Esophagus squamous epithelium (tissue), 5 donors: ENCODE data around the gene CLDN2. TPM values are rescaled to one million over a fixed set of nuclear protein-coding genes. Genes with fewer than 3 reads are reported as not detected.
A peak's percentile ranks its signal among the peaks of the same experiment; 100 is the strongest.

Experiments
- DNase-seq: peaks from one replicate; lab custom pipeline; 2025; lab: John Stamatoyannopoulos, UW
- H3K27ac ChIP-seq, 4 donors: fragments of 200-600 bp; sonication (generic); one replicate each; pipeline ENCODE4 v1.5.1; 2016 to 2019; ENCODE audit warnings: mild to moderate bottlenecking in 1 of 4
- H3K27me3 ChIP-seq, 4 donors: fragments of 200-600 bp; sonication (generic); 1 replicate in 3 of 4; 2 replicates in 1 of 4; pipeline versions ENCODE4 v1.5.1 to v1.6.0; 2017 to 2021; ENCODE audit warnings: antibody characterized with exemption in 1 of 4
- H3K36me3 ChIP-seq, 3 donors: fragments of 200-600 bp; sonication (generic); one replicate each; pipeline ENCODE4 v1.5.1; 2016 to 2019
- H3K4me1 ChIP-seq, 3 donors: fragments of 200-600 bp; sonication (generic); one replicate each; pipeline ENCODE4 v1.5.1; 2017 to 2019
- H3K4me3 ChIP-seq, 4 donors: fragments of 200-600 bp; sonication (generic); 1 replicate in 3 of 4; 2 replicates in 1 of 4; pipeline ENCODE4 v1.5.1; 2016 to 2019; ENCODE audit warnings: mild to moderate bottlenecking in 2 of 4, moderate library complexity in 1 of 4
- H3K9me3 ChIP-seq, 3 donors: fragments of 200-600 bp; sonication (generic); one replicate each; pipeline ENCODE4 v1.5.1; 2016 to 2019
- CTCF ChIP-seq, 6 experiments: fragments of 450-650 bp in 4 of 6; fragments of 200-600 bp in 2 of 6; sonication (generic) in 2 of 6; IDR thresholded peaks; one replicate each; pipeline ENCODE4 v1.5.1; 2016 to 2019; ENCODE audit warnings: antibody characterized with exemption in 6 of 6, mild to moderate bottlenecking in 4 of 6, moderate library complexity in 4 of 6
- POLR2A ChIP-seq, 4 donors: fragments of 450-650 bp; IDR thresholded peaks; one replicate each; pipeline ENCODE4 v1.6.1; 2017; ENCODE audit warnings: antibody characterized with exemption in 4 of 4, mild to moderate bottlenecking in 4 of 4, moderate library complexity in 3 of 4
- WGBS, 2 donors: methylation state at CpG; one replicate each; pipeline ENCODE4 v1.1.5; 2018; 5-methylcytosine and 5-hydroxymethylcytosine counted together
- intact Hi-C: fragments of 100-400 bp; cut with DNase I; formaldehyde crosslinking; loops from one replicate; pipeline ENCODE4 v1.15.0; 2022
- total RNA-seq, 4 donors: library from RNA; depleted of rRNA; stranded (reverse); fragments of >200 nt; gene quantifications; one replicate each; pipeline ENCODE4 v1.1.0, GENCODE V29; 2016
- donor health status: DM: yes; HTN: yes; CAD: no.

The CLDN2 gene
- total RNA-seq, 4 donors from 2014 or later = not detected

- intact Hi-C loops = no loop called here
- 24 to 44% methylated on average over 1 of the region's 1 CpG for WGBS, 2 donors
- no peaks in the 10 kb centered on the region for H3K4me1 ChIP-seq
- H3K9me3 ChIP-seq = no peaks in the 10 kb centered on the region
- H3K27ac ChIP-seq = no peak overlapping the region
- no peak overlapping the region for H3K4me3 ChIP-seq
- no peaks in the 10 kb centered on the region for H3K27me3 ChIP-seq
- DNase-seq = no peak
- TF ChIP-seq POLR2A (IDR thresholded peaks at IDR 0.05) = no peak
- peak in 4 of 6 experiments; percentile 7 to 43 (median 29) for TF ChIP-seq CTCF (IDR thresholded peaks at IDR 0.05)
- H3K36me3 ChIP-seq = peaks cover 0 to 34% (median 0%) of the 10 kb centered on the region in 3 donors
Measured at GRCh38 chrX:106952988-106953387, 32.8 kb downstream of the CLDN2 start.

- no peaks in the 10 kb centered on the region for H3K27me3 ChIP-seq
- DNase-seq = no peak
- TF ChIP-seq POLR2A (IDR thresholded peaks at IDR 0.05) (no peak), CTCF (IDR thresholded peaks at IDR 0.05) (no peak)
- no peaks in the 10 kb centered on the region for H3K9me3 ChIP-seq
- H3K36me3 ChIP-seq = peaks cover 0 to 34% (median 0%) of the 10 kb centered on the region in 3 donors
- H3K4me3 ChIP-seq = no peak overlapping the region
- 93 to 100% methylated on average over 1 to 4 of the region's 4 CpGs for WGBS, 2 donors
- H3K27ac ChIP-seq = no peak overlapping the region
- intact Hi-C loops = no loop called here
- no peaks in the 10 kb centered on the region for H3K4me1 ChIP-seq
Measured at GRCh38 chrX:106954041-106954440, 33.8 kb downstream of the CLDN2 start.

- H3K27ac ChIP-seq = no peak overlapping the region
- H3K27me3 ChIP-seq = no peaks in the 10 kb centered on the region
- intact Hi-C loops = no loop called here
- H3K4me3 ChIP-seq = no peak overlapping the region
- TF ChIP-seq CTCF (IDR thresholded peaks at IDR 0.05) (no peak), POLR2A (IDR thresholded peaks at IDR 0.05) (no peak)
- DNase-seq = no peak
- no peaks in the 10 kb centered on the region for H3K9me3 ChIP-seq
- peaks cover 0 to 37% (median 0%) of the 10 kb centered on the region in 3 donors for H3K36me3 ChIP-seq
- 60 to 83% methylated on average over 1 of the region's 1 CpG for WGBS, 2 donors
- H3K4me1 ChIP-seq = no peaks in the 10 kb centered on the region
Measured at GRCh38 chrX:106955004-106955772, 35.0 kb downstream of the CLDN2 start.

GRCh38 chrX:106957856-106958255 is 37.7 kb downstream of the CLDN2 start:
- no peak for TF ChIP-seq CTCF (IDR thresholded peaks at IDR 0.05)
- TF ChIP-seq POLR2A (IDR thresholded peaks at IDR 0.05) = no peak
- H3K4me3 ChIP-seq = no peak overlapping the region
- H3K4me1 ChIP-seq = no peaks in the 10 kb centered on the region
- no peak overlapping the region for H3K27ac ChIP-seq
- 52 to 83% methylated on average over 1 of the region's 1 CpG for WGBS, 2 donors
- peaks cover 0 to 57% (median 0%) of the 10 kb centered on the region in 3 donors for H3K36me3 ChIP-seq
- DNase-seq = no peak
- H3K9me3 ChIP-seq = no peaks in the 10 kb centered on the region
- intact Hi-C loops = no loop called here
- H3K27me3 ChIP-seq = no peaks in the 10 kb centered on the region

GRCh38 chrX:106959901-106960300 is 39.7 kb downstream of the CLDN2 start:
- DNase-seq = no peak
- H3K36me3 ChIP-seq = peaks cover 0 to 42% (median 0%) of the 10 kb centered on the region in 3 donors
- no peaks in the 10 kb centered on the region for H3K4me1 ChIP-seq
- H3K4me3 ChIP-seq = no peak overlapping the region
- 60% methylated on average over 1 of the region's 2 CpGs; no CpG with 5 or more reads in 1 of the 2 donors for WGBS, 2 donors
- H3K27me3 ChIP-seq = no peaks in the 10 kb centered on the region
- no peaks in the 10 kb centered on the region for H3K9me3 ChIP-seq
- H3K27ac ChIP-seq = no peak overlapping the region
- intact Hi-C loops = no loop called here
- TF ChIP-seq CTCF (IDR thresholded peaks at IDR 0.05) = no peak
- no peak for TF ChIP-seq POLR2A (IDR thresholded peaks at IDR 0.05)
